Activated CD4-positive, alpha-beta T cell treated with anti-CD3 and anti-CD28 coated beads for 1 hour (primary cell): ENCODE measurements around the gene DNAH14.
"Not testable (repeated sequence)": the region's sequence is repeated elsewhere in the genome, so short reads cannot be mapped to it uniquely, and the experiment has no call there.

Experiments
- DNase-seq: peaks from one replicate; pipeline ENCODE4 v3.0.0-alpha.2; 2020

The DNAH14 gene

GRCh38 chr1:224929335-224930237 lies at the start of gene DNAH14:
DNAH14 (plus strand) TSS chr1:224929675; CDS start chr1:224952703, 23,028 bp downstream.
- DNase-seq, result no peak

DNA sequence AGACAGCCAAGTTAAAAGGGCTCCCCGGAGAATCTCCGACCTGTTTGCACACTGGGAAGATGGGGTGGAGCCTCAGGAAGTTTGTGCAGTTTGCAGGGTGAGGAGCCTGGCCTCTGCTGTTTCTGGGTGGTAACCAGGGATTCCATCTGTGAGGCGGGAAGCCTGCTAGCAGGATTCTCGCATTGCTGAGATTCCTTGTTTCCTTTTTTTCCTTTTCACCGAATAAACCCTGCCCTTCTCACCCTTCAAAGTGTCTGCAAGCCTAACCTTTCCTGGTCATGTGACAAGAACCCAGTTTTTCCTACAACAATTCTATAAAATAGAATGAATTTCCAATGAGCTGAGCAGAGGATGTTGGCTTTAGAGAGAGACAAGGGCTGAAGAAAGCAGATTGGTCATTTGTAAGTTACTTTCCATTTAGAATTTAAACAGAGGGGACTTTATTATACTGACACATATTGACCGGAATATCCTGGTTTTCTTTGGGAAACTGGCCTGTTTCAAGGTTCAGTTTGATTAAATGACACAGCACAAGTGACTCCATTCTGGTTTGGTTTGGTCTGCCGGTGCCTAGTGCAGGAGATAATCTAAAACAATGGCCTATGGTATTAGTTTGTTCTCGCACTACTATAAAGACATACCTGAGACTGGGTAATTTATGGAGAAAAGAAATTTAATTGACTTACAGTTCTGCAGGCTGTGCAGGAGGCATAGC lies 48.7 kb upstream of the DNAH14 start:
- DNase-seq, result no peak

DNA sequence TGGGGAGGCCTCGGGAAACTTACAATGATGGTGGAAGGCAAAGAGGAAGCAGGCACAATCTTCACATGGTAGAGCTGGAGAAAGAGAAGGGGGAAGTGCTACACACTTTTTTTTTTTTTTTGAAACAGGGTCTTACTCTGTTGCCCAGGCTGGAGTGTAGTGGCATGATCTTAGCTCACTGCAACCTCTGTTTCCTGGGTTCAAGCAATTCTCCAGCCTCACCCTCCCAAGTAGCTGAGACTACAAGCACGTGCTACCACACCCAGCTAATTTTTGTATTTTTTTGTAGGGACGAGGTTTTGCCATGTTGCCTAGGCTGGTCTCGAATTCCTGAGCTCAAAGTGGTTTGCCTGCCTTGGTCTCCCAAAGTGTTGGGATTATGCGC lies 48.2 kb upstream of the DNAH14 start:
- not testable (repeated sequence) for DNase-seq

DNA sequence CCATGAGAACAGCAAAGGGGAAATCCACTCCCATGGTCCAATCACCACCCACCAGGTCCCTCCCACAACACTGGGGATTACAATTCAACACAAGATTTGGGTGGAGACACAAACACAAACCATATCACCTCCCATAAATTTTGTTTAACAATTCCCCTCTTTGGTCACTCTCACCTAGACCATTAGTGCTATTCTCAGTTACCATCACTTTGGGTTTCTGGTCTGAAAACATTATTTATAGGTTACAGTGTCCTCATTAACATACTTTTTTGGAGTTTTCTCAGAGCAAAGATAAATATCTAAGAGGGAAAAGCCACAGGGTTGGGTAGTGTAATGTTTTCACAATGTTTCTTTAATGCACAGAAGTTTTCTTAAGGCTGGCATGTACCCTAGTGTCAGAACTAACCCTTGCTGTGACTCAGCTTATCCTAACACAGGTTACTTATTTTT lies 47.7 kb upstream of the DNAH14 start:
- DNase-seq, result no peak

GRCh38 chr1:224882264-224882663 lies 47.2 kb upstream of the DNAH14 start:
- no peak for DNase-seq

DNA sequence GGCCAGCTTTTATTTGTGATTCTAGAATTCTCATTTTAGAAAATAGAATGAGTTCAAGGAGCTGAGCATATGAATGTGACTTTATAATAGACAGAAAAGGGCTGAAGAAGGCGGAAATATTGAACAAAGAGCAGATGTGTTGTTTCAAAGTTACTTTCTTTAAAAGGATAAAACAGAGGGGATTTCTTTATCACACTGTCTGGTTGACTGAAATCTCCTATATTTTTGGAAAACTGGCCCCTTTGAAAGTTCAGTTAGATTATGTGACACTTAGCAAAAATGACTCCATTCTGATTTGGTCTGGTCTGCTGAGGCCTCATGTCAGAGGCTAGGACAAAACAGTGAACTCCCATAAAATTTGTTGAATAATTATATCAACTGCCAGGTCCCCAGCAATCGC lies 46.4 kb upstream of the DNAH14 start:
- no peak for DNase-seq

DNA sequence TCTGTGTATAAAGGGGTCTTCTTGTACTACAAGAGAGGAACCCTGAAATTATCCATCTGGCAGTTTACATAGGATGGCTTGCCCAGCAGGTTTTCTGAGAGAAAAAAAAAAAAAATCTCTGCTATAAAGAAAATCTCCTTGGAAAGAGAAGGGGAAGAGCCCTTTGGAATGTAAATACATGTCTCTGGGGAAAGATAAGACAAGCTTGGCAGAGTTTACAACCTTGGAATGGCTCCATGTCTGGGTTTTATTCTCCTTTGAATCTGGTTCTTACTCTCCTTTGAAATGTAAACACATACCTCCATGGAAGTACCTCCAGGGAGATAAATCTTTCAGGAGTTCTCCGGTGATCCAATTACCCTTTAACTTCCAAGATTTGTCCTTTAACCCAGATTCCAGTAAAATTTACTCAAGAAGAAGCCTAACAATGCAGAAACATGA lies 45.1 kb upstream of the DNAH14 start:
- DNase-seq, result no peak

DNA sequence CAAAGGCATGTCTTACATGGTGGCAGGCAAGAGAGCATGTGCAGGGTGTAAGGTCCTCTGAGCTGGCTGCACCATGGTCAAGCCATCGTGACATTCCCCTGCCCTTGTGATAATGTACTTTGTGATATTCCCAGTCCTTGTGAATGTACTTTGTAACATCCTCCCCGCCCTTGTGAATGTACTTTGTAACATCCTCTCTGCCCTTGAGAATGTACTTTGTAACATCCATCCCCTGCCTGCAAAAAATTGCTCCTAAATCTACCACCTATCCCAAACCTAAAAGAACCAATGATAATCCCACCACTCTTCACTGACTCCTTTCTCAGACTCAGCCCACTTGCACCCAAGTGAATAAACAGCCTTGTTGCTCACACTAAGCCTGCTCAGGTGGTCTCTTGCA lies 44.1 kb upstream of the DNAH14 start:
- DNase-seq, result not testable (repeated sequence)

DNA sequence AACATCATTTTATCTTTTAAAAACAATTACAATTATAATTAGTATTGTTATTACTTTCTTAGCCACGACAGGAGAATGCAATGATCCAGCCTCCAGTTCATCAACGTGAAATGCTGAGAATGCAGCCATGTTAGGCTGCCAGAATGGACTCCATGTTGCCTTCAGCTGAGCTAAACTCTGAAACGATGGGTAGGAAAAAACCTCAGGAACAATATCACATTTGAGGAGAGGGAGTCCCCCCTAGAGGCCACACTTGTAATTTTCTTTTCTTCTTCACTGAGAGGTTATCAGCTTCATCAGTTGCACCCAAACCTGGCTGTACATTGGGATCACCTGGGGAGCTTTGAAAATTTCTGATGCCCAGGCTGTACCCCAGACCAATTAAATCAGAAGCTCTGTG lies 34.6 kb upstream of the DNAH14 start:
- DNase-seq, result no peak

DNA sequence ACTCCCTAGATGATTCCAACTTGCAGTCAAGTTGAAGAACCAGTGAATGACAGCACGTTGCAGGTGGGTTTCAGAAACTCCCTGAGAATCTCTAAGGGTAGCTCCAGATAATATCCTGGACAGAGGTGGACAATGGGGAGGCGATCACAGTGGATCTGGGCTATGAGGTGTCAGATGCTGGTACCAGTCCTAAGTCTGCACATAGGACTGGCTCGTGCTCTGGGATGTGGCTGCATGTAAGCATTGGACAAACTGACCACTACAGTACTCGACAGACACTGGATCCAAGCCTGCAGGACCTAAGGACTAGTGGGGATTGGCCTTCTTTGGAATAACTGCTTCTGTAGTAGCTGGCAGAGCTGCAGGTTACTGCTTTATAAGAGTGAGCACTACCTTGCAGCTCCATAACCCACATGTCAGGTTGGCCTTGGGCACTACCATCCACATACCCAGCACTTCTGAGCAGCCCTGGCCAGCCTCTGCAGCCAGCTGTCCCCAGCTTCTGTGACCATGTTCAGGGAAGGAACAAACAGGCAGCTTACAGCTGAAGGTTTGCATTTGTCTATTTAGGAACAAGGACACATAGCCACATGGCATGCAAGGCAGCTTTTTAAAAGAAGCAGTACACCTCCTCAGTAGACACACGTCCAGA lies 33.2 kb upstream of the DNAH14 start:
- DNase-seq, result no peak

DNA sequence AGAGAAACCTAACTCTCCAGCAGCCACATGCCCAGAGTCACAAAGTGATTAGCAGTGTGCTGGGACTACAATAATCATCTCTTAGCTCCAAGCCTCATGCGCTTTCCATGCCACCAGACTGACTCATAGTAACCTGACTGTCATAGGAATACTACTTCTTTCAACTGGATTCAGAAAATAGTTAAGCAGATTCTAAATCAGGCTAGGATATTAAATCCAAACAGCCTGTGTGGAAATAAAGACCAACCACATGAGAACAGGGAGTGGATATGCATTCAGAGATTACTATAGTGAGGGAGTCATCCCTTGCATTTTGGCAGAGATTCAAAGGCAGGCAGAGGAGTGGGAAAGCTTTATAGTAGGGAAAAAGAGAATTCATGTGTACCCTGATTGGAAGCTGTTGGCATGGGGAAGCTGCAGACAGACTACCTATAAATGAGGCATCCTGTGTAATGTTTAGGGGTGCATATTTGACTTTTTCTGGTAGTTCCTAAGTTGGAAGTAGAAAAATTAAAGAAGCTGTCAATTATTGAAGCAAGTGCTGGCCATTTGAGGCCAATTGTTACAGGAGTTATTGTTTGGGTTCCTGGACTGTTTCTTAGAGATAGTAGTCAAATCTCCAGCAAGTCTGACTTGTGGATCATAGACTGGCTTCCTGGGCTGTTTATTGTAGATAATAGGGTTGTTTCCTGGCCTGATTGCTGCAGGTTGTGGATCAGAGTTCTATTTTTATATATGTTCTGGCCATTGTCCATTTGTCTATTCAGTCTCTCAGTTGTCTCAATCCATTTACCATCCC lies 31.7 kb upstream of the DNAH14 start:
- no peak for DNase-seq

GRCh38 chr1:224898937-224899336 lies 30.5 kb upstream of the DNAH14 start:
- DNase-seq, result no peak

GRCh38 chr1:224900062-224900630 lies 29.3 kb upstream of the DNAH14 start:
- no peak for DNase-seq

DNA sequence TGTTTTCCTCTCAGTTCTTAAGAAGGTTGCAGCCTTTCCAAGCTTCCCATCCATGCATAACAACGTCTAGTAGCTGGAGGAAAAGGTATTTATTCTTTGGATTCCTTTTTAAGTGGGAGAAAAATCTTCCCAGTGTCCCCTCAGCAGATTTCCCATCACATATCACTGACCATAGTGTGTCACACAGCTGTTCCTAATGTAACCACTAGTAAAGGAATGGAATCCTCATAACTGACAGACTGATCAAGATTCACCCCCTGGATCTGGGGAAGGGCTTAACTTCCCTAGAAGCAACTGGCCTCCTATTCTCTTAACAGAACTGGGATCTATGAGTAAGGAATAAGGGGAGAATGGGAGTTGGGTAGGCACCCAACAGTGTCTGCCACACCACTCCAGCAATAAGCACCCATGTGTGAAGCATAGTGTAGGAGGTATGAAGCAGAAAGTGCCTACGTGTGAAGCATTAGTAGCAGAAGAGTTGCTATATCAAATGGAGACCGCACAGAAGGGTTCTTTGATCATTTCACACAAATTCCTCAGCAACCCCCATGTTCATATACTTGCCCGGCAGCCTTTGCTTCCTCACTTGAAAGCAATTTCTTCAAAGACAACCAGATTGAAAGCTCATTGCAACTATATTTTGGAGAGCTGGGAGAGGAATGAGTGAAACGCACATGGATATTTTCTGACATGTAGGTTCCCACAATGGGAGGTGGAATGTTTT lies 28.2 kb upstream of the DNAH14 start:
- DNase-seq, result no peak

GRCh38 chr1:224903955-224904354 lies 25.5 kb upstream of the DNAH14 start:
- DNase-seq, result no peak

DNA sequence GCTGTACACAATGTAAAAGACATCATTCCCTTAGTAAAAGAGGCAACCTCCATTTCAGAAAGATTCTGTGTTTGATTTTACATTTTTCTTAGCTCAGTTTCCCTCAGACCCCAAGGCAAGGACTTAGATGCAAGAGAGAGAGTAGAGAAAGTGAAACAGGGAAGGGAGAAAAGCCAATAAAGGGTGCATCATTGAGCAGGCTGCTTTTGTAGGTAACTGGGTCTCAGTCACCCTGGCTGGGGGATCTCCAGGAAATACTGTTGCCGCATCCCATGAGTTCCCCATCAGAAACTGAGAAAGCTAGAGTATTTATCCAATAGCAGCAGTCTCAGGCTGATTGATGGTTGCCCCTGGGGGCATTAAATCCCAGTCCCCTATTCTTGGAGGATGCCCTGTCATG lies 23.1 kb upstream of the DNAH14 start:
- DNase-seq, result no peak

DNA sequence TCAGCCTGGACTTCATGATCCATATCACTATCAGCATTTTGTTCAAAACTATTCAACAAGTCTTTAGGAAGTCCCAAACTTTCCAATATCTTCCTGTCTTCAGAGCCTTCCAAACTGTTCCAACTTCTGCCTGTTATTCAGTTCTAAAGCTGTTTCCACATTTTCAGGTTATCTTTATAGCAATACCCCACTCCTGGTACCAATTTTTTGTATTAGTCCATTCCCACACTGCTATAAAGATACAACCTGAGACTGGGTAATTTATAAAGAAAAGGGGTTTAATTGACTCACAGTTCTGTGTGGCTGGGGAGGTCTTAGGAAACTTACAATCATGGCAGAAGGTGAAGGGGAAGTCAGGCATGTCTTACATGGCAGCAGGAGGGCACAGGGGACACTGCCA lies 18.3 kb upstream of the DNAH14 start:
- no peak for DNase-seq

DNA sequence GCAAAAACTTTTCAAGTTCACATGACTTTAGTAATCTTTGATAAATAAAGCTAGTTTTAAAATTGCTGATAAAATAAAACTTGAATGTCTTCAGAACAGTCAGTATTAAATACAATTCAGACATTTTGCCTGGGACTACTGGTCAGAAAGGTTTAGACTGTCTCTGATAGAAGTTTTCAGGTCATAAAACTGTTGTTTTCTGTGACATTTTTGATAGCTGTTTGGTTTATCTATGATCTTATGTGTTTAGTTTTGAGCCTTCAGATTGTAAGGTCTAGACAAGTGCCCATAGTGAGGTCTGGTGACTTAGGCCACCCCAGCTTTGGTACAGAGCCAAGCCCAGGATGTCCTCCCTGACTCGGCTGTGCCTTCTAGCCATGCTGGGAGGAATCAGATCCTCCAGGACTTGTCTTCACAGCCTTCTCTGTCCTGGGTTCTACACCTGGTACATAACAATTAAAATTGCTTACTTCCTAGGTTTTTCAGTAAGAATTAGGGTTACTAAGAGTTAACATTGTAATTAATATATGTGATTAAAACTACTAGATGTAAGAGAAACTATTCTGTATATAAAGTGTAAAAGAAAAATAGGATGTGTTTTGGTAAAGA lies 15.1 kb upstream of the DNAH14 start:
- no peak for DNase-seq

DNA sequence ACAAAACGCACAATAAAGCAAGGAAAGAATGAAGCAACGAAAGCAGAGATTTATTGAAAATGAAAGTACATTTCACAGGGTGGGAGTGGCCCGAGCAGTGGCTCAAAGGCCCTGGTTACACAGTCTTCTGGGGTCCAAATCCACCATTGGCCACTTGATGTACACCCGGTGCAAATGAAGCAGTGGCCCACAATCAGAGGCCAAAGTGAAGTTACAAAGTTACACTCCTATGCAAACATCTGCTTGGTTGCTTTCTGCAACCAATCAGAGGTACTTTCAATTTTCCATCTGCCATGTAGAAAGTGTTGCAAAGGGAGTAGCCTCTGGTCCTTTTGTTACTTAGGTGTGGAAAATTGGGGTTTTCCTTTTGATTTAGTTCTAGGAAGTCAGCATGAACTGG lies 10.0 kb upstream of the DNAH14 start:
- DNase-seq, result no peak

DNA sequence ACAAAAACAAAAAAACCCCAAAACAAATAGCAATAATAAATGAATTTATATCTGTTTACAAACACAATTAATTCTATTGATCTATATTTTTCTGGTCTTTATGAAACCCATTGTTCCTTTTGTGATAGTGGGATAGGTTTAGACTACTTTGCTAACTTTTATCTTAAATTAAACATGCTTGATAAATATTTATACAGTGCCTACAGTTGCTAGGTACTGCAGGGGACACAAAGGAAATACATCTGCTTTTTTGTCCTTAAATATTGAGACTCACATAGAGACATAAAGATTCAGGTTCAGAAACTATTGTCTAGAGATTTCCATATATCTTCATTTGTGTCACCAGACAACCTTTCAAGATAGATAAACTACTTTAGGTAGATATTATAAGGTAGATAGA lies 8.5 kb upstream of the DNAH14 start:
- no peak for DNase-seq

GRCh38 chr1:224921354-224921753 lies 8.1 kb upstream of the DNAH14 start:
- DNase-seq, result no peak
